ENCODE measurements around the gene PTPRO.

The PTPRO gene

DNA sequence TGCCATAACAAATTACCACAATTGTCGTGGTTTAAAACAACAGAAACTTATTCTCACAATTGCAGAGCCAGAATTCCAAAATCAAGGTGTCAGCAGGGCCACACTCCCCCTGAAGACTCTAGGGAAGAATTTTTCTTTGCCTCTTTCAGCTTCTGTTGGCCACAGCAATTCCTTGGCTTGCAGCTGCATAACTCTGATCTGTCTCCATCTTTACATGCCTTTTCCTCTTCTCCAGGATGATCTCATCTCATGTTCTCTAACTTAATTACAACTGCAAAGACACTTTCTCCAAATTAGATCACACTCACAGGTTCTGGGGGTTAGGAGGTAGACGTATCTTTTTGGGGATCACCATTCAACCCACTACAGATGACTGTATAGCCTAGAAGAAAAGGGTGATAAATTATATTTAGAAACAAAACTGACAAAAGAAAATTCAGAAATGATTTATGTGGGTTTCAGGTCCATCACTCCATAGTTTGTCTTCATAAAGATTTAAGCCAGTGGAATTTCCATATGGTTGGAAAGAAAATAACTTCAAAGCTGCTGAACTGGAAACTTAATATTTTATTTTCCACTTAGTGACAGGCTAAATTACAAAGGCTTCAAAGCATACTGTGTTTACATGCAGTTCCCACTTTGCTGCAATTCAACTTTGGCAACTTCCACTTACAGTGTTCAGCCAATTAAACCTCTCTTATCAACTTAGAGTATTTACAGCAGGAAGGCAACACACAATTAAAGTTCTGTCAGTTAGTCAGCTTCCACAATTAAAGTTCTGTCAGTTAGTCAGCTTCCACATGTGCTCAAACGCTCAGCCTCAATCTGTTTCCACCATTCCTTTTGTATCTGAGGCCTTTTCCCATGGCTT, 253.6 kb downstream of the PTPRO start:
- DNase-seq = no peak

DNA sequence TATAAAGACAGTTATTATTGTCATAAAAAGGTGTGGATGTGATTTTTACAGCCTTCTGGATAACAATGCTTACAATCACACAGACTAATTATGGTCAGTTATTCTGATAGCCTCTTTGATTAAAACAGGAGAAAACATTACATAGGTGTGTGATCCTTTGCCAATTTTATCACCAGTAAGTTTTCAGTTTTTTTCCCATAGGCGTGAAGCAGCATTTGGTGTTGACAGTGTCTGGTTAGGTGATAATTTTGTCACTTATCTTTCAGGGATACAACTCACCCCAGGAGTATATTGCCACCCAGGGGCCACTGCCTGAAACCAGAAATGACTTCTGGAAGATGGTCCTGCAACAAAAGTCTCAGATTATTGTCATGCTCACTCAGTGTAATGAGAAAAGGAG, 258.1 kb downstream of the PTPRO start:
- DNase-seq = peak; percentile 25

DNA sequence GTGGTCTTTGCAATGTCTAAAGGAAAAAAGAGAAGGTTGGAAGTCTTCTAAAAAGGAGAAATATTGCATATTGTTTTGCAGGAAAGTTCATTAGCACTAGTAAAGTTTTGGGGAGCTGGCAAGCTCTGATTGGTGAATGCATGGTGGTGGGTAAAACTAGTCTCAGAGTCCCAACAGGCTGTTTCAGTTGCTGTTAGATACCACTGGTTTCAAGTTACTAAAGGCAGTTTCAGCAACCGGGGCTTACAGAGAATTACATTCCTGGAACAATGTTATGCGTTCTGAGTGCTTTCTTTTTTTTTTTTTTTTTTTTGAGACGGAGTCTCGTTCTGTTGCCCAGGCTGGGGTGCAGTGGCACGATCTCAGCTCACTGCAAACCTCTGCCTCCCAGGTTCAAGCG, 258.7 kb downstream of the PTPRO start:
- no peak for DNase-seq

DNA sequence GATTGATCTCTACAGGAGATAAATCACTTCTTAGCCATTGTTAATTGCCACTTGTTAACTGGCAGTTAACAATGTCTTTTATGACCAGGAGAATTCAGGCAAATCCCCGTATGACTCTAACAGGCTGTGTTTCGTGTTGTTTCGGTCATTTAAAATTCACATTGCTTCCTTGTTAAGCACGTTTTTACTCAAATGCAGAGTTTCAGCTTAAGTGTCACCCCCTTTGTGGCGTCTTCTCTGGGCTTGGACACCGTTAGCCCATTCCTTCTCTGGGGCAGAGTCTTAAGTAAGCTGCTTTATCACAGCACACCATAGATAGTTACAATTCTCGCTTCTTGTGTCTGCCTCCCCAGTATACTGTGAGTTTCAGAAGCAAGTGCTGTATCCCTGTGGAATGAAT, 261.5 kb downstream of the PTPRO start:
- peak; percentile 41 for DNase-seq

DNA sequence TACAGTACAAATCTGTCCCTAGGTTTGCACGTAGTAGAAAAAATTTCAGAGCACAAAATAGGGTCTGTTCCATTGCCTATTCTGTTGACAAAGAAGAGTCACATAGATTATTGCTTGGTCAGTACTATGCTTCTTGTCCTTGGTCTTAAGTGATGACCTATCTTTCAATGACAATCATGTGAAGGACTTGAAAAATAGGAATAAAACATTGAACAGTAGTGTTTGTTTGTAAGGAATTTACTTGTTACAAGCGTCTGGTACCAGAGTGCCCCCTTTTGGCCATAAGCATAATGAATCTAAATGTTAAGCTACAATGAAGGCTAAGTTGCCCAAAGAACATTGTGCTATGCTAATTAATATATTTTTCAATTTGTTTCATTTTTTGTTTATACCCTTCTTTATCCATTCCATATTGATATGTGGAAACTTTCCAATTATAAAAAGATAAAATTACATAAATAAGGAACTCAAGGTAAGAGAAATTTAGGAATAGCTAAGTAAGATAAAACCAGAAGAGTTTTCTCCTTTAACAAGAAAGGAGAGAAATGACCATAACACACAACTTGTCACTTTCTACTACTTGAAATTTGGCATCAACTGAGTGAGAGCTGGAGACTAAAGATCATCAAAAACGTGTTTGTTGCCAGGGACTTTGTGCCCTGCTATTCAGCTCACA, 262.2 kb downstream of the PTPRO start:
- peak; percentile 61 for DNase-seq

DNA sequence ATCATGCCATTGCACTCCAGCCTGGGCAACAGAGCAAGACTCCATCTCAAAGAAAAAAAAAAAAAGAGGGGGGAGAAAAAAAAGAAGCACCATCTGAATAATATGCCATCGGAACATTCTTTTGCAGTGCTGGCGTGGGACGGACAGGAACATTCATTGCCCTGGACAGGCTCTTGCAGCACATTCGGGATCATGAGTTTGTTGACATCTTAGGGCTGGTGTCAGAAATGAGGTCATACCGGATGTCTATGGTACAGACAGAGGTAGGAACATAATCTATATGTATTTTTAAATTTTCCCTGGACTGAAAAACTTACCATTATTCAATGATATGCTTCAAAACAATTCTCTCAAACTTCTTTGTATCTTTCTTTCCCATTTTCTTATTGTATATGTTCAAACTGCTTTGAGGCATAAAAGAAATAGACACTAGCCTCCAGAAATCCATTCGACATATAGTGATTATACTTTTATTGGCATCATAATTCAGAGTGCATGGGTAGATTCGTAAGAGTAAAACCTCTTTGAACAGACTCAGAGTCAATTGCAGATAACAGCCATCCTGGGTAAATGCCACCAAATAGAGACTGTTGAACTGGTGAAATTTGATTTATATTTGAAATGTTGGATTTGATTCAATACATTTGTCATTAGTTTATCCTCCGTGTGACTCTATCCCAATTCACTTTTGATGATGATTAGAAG, 267.2 kb downstream of the PTPRO start:
- DNase-seq = no peak

DNA sequence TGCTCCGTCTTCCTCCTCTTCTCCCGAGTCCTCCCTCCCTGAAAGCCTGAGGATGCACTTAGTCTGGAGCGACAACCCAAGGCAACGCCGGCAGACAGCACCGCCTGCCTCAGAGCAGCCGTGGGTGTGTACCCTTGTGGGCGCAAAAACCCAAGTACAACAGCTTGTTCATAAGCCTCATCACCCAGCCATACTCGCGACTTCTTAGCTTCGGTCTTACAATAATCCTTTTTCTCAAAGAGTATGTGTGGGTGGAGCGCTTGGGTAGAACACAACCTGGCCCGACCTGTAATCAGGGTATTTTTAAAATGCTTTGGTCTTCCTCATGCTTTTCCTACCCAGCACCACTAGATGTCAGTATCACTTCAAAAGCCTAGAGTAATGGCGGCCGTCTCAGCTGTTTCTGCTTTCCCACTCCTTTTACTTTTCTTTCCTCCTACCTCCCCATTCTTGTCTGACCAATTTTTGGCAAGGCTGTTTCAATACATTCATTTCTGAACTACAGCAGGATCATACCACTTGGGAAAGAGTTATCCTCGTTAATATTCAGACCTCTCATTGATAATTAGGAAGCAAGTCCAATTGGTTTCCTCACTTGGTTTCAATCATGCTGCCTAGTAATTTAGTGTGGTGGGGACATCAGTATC, 268.0 kb downstream of the PTPRO start:
- peak; percentile 75 for DNase-seq

DNA sequence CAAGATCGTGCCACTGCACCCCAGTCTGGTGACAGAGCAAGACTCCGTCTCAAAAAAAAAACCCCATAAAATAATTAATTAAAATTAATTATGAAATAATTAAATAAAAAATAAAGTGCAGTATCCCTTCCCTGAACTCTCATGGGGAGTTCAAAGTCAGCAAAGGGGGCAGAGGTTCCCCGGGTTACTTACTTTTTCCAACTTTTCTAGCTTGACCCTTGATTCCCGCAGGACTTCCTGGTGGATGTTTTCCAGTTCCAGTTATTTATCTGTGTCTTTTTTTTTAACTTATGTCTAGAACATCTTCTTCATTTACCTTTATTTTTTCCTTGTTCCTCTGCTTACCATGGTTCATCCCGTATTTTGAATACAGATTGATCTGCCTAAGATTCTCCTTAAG, 269.5 kb downstream of the PTPRO start:
- DNase-seq = no peak

DNA sequence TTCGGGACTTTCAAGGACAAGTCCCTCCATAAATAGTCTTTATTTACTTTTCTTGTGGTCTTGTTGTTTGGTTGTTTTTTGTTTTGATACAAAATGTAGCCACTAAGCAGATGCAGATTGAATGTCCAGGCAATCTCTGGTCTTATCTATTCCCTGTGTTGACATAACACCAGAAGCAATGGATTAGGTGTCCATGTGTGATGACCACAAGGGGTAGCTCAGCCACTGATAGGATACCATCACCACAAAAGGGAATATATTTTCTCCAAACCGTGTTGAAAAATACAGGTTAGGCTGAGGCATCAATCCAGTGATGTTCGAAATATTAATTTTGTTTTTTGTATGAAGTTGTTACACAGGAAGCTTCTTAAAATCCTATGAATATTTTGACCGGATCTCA, 270.6 kb downstream of the PTPRO start:
- no peak for DNase-seq

DNA sequence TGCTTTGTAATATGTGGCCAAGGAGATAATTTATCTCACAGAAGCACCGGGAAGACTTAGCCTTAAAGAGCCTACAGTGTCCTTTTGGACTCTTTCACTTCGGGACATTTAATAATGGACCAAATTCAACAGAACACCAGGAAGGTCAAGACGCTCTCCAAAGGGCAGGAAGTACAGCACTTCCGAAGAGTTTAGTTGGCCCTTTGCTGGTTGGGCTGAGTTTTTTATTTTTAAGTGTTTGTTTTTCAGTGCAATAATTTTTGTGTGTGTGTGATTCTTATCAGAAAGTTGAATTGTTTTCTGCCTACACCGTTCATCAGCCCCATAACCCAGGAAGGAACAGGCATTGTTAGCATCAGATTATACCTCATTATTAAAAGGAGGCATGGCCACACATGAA, 273.9 kb downstream of the PTPRO start:
- no peak for DNase-seq

DNA sequence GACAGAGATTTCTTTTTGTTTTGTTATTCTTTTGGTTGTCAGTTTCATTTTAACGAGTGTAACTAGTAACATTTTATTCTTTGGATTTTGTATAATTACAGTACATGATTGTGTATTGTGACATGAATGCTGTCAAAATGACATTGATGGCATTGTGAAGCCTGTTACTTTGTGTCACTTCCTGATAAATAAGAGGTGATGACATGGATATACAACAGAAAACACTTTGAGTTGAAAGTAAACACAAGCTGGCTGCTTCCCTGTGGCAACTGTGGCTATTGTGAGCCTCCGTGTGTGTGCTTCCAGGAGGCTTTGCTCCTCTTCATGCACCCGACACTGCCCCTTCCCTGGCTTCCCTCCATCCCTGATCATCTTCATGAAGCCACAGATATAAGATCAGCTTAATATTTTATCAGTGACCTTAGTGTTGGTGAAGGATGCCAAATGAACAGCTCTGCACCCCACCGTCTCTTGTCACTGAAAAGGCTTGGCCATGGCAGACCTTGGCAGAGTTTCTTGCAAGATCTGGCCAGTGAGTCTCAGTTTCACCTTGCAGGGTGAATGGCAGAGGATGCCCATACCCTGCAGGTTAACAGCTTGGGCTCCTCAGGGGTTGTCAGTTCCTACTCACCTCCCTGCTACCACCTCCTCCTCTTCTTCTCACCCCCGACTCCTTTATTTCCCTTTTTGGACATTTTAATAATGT, 275.0 kb downstream of the PTPRO start:
- DNase-seq = no peak

DNA sequence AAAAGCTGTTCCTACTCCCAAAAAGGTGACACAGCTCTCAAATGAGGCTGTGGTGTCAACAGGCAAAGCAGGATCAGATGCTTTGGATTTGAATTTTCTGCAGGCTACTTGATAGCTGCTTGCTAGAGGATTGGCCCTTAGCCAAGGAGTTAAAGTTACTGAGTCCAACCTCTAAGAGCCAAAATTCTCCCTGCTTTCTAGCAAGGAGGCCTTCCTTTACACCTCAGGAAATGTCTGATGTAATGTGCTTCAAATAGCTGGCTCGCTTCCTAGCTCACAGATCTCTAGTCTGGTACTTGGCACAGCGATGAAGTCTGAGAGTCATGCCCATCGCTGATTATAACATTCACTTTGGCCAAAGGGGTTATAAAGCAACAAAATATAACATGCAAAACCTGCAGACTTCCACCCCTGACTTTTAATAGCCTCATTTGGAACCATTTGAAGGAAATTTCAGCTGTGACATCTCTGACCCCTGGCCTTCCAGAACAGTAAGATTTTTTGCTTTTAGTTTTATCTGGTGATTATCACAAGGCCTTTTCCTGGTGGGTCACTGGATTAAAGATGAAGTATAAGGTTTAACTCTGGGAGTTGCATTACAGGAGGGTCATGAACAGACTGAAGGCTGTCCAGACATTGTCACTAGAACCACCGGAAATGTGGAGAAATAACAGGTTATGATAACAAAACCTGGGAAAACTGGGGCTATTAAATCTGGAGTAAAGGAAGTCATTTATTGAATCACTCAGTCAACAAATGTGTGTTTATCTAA, 277.1 kb downstream of the PTPRO start:
- no peak for DNase-seq

DNA sequence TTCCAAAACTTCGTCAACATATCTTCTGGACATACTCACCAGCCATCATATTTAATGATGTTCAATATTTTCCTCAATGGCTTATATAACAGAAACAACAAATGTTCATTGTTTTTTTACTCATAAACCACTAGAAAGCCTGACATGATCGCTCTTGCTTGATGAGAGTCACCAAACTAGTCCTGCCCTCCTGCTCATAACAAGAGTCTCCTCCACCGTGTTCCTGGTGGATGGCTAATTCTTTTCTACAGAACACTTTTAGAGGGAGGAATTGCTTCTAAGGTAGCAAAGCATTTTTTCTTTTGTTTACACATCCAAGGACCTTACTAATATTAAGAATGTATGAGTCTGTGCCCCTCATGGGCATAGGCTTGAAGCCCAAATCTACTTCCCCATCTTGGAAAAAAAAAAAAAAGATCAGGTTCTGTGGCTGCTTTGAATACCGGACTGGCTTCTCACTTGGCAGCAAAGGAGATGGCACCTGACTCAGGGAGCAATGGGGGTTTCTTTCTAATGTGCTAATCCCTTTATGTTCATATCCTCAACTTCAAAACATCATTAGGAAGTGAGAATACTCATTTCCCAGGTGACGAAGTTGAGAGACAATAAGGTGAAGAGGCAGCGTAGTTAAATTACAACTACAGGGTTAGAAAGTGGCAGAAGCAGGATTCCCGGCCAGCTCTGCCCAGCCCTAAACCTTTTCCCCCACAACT, 278.1 kb downstream of the PTPRO start:
- DNase-seq = no peak

DNA sequence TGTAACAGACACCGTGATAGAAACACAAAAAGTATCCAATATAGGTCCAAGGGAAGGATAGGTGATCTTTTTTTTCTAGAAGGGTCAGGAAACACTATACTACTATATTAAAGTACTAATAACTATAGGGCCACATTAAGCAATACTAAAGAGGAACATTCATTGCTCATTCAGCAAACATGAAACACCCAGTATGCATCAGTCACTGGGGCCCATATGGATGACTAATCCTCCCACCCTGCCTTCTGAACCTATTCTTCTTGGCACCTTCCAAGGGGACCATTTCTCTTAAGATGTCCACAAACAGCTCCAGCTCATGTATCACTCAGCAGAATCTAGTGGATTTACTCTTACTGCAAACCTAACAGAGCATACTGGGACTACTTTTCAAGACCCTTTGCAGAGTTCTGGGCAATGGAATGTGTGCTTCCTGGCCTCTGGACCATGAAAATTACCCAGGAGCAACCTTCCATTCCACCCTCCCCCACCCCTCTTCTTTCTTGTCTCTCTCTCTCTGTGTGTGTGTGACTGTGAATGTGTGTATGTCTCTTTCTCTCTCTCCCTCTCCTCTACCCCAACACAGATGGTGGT, 279.0 kb downstream of the PTPRO start:
- DNase-seq = no peak

DNA sequence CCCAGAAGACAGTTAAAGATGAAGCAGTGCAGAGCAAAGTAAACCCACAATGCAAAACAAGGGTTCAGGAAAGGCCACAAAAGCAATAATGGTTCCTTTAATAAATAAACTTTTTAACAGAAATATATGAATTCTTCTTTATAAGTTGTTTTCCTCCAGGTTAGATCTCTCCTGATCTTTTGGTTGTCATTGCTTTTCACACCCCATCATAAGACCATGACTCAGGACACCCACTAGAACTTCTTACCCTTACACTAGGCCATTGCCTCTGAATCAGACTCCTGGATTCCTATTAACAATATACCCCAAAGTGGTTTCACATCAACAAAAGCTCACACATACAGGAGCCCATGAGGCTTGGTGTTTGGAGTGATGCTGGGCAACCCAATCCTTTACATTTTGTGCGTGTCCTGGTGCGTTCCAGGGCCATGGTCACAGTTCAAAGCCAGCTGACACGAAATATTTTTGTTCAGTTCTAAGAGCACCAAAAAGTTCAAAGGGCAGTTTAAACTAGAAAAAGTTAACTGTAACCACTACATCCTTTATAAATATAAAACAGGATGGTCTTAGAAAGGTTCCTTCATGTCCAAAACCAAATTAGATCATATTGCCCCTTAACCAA, 279.9 kb downstream of the PTPRO start:
- no peak for DNase-seq

DNA sequence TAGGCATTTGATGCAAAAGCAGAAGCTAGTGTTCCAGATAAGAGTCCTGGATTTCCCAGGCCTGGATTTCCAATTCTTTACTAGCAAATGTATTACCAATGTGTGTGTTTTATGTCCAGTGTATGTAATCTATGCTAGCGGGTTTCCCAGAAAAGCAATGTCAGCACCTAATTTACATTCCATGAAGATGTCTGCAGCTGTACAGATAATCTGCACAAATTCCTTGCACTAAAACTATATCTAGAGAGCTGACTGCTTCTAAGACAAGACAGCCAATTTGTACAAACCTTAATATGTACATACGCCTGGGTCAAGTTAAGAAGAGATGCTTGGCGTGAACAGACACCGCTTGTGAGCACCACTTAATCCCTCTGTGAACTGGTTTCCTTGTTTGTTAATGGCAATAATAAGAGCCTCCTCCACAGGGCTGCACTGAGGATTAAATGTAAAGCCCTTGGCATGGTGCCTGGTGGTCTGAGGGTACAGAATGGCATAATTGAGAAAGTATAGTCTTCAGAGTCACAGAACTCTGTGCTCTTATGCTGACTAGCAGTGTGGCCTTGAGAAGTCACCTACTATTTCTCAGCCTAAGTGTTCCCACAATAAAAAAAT, 281.3 kb downstream of the PTPRO start:
- no peak for DNase-seq

DNA sequence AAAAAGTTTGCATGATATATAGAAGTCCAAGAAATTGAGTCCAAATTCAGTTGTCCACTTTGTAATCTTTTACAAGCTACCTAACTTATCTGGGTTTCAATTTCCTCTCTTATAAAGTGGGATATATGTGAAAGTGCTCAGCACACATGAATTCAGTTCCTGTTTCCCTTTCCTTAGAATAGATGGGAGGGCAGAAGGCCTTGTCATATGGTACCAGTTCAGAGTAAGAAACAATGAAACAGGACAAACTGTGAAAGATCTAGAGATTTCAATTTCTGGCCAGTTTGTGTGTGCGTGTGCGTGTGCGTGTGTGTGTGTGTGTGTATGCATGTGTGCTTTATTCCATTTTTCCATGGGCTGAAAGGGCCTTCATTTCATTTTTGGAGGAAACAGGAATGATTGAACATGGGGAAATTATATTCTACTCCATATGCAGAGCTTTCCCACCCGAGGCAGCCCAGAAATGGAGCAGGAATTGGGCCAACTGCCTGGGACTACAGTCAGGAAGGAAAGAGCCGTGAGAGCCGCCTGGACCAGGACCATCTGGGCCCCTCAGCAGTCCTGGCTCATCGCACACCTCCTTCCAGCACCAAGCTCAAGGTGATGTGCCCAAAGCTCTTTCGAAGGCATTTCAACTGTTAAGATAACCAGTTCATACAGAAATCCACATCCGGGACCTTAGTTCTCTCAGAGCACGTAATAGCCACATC, 283.7 kb downstream of the PTPRO start:
- no peak for DNase-seq

DNA sequence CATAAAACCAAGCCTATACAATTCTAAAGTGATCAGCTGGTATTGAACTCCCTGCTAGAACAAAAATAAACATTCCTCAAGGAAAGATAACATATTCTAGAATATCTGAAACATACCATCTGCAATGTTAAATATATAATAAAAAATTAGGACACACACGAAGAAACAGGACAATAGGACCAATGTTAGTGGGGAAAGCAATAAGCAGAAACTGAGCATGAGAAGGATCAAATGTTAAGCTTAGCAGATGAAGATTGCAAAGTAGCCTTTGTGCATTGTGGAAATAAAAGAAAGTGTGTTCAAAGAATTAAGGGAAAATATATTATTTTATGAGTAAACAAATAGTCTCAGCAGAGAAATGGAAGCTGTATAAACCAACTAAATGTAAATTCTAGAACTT, 286.1 kb downstream of the PTPRO start:
- no peak for DNase-seq

DNA sequence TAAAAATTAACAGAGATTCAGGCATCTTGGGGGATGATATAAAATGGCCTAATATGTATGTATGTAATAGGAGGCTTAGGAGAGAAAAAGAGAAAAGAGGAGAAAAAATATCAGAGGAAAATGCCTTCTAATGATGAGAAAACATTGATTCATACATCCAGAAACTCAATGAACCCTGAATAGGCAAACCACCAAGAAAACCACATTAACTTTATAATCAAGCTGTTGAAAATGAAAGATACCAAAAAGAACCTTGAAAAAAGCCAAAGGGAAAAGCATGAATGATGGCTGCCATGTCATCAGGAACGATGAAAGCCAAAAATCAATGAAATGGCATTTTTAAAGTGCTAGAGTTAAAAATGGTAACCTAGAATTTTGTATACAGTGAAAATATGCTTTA, 286.6 kb downstream of the PTPRO start:
- no peak for DNase-seq
